C1 segment of cervical spinal cord (tissue), 14 donors: ENCODE results near the gene TRAF5.
"Not testable (repeated sequence)": the region's sequence is repeated elsewhere in the genome, so short reads cannot be mapped to it uniquely, and the experiment has no call there.

Experiments
- DNase-seq, 14 donors: peaks; one replicate each; lab custom pipeline; 2025; lab: John Stamatoyannopoulos, UW

TRAF5 gene

DNA sequence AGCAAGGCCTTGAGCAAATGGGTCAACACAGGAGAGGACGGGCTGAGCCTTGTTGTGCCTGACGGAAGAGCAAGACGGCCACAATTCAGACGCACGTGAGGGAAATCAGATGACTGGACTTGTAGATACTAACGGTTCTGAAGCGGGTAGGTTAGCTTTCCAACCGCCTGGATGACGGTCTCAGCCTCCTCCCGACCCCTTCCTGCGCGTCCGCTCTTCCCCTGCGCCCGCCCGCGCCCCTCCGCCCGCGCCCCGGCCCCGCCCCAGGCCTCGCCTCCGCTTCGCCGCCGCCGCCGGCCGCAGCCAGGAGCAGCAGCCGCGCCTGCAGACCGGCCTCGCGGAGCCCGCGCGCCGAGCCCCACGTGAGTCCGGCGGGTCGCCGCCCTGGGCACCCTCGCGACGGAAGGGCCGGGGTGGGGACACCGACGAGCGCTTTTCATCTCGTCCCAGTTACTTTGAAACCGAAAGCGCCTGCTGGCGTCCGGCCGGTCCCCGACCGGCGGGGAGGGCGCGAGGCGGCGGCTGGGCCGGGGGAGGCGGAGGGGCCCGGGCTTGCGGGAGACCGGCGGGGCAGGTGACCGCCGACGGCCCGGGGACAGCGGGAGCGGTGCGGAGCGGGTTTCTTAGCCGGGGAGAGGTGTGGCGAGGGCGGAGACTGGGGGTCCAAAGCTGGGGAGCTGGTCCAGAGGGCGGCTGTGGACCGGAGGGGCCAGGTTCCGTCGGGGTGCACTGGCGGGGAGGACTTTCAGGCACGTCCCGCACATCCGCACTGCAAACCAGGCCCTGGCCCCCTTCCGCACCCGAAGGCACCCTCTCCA, at the start of gene TRAF5:
Gene TRAF5 (plus strand): TSS at position 306 of the 818 bp plus-strand sequence. CDS start 26,407 bp downstream, outside the sequence.
- peak in 3 of 14 donors; percentile 27 to 58 (median 31) for DNase-seq

GRCh38 chr1:211279340-211279739, 47.3 kb upstream of the TRAF5 start:
- no peak for DNase-seq

DNA sequence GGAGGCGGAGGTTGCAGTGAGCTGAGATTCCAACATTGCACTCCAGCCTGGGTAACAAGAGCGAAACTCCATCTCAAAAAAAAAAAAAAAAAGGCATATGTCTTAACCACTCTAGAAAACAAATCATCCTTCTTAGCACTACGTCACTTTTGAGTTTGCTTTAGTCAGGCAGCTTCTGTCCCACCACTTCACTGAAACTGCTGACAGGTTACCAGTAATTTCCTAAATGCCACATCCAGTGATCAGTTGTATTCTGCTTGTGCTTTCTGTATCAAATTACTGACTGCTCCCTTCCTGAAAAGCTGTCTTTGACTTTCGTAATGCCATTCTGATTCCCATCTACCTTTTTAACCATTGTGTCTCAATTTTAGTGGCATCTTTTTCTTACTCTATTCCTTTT, 45.7 kb upstream of the TRAF5 start:
- no peak for DNase-seq

GRCh38 chr1:211281320-211282022, 45.2 kb upstream of the TRAF5 start:
- no peak for DNase-seq

GRCh38 chr1:211282023-211282373, 44.6 kb upstream of the TRAF5 start:
- DNase-seq = no peak

GRCh38 chr1:211285196-211285595, 41.4 kb upstream of the TRAF5 start:
- DNase-seq = no peak

DNA sequence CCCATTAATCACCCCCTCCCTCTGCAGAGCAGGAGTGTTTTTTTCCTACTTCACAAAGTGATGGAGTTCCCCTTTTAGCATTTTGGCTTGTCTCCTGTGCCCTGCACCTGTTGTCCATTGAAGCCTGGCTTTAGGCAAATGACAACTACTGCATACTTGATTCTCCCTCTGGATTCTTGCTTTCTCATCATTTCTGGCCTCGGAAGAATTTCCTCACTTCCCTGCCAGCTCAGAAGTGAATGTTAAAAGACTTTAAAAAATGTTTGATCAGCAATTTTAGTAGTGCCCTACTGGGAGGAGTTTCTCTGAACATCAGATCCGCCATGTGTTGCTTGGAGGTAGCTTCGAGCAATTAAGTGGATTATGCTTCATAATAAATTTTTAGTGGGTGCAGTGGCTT, 39.4 kb upstream of the TRAF5 start:
- DNase-seq = no peak

DNA sequence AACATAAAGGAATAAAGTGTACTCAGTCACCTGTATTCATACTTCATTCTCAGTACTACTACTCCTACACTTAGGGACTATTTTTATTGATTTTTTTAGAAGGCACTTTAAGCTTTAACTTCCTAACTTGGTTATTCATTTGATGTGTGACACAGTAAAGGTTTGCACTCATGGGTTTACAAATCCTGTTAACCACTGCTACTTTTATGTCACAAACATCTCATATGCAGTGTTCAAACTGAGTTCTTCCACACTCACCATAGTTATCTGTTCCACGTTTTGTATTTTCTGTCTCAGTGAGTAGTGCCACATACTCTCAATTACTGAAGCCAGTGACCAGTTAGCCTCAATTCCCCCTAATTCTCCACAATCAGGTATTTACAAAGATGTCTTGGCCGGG, 34.2 kb upstream of the TRAF5 start:
- DNase-seq = no peak

- DNase-seq = no peak
Measured at GRCh38 chr1:211296396-211296795, 30.2 kb upstream of the TRAF5 start.

GRCh38 chr1:211305044-211305443, 21.6 kb upstream of the TRAF5 start:
- DNase-seq = no peak

GRCh38 chr1:211309617-211310016, 17.0 kb upstream of the TRAF5 start:
- no peak for DNase-seq

DNA sequence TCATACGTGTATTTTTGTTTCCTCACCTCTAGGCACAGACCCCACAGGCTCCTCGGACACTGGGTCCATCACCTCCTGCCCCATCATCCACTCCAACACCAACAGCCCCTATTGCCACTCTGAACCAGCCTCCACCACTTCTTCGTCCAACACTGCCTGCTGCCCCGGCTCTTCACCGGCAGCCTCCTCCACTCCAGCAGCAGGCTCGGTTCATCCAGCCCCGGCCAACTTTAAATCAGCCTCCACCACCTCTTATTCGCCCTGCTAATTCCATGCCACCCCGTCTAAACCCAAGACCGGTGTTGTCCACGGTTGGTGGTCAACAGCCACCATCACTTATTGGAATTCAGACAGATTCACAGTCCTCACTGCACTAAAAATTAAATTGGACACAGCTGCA, 13.2 kb upstream of the TRAF5 start:
- no peak for DNase-seq

DNA sequence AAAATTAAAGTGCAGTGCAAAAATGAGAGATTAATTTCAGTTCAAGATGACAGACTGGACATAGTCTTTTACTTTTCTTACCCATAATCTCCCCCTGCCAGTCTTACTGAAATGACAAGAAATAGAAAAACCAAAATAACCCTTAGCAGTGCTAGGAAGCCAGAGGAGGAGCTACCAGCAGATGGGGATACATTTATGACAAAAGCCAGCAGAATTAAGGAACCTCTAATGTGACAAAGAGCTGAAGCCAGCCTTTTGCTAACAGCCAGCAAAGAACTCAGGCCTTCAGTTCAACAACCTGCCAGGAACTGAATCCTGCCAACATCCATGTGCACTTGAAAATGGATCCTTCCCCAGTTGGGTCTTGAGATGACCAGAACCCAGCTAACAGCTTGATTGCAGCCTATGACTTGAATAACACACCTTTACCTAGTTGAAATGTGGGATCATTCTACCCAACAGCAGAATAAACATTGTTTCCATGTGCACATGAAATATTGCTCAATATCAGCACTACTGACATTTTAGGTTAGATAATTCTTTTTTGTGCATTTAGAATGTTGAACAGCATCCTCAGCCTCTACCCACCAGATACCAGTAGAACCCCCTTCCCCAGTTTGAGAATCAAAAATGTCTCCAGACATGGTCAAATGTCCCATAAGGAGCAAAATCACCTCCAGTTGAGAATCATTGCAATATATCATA, 7.9 kb upstream of the TRAF5 start:
- no peak for DNase-seq

GRCh38 chr1:211319892-211320291, 6.7 kb upstream of the TRAF5 start:
- DNase-seq = no peak

DNA sequence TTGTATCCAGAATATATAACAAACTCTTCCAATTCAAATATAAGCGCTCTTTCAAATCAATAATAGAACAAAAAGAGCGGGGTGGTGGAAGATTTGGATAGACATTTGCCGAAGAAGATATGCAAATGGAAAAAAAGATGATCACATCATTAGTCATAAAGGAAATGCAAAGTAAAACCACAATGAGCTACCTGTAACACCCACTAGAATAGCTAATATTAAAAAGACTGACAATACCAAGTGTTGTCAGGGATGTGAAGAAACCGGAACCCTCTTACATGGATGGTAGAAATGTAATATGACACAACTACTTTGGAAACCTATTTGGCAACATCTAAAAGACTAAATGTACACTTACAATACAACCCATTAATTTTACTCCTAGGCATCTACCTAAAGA, 5.7 kb upstream of the TRAF5 start:
- no peak for DNase-seq

DNA sequence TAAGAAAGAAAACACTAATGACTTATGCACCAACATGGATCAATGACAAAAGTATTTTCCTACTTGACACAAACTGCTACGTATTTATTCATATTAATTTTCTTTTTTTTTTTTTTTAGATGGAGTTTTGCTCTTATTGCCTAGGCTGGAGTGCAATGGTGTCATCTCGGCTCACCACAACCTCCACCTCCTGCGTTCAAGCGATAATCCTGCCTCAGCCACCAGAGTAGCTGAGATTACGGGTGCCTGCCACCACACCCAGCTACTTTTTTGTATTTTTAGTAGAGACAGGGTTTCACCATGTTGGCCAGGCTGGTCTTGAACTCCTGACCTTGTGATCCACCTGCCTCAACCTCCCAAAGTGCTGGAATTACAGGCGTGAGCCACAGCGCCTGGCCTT, 5.0 kb upstream of the TRAF5 start:
- DNase-seq = not testable (repeated sequence)

- peak in 2 of 14 donors; percentile 13 to 15 for DNase-seq
Measured at GRCh38 chr1:211323156-211324063, 3.2 kb upstream of the TRAF5 start.

DNA sequence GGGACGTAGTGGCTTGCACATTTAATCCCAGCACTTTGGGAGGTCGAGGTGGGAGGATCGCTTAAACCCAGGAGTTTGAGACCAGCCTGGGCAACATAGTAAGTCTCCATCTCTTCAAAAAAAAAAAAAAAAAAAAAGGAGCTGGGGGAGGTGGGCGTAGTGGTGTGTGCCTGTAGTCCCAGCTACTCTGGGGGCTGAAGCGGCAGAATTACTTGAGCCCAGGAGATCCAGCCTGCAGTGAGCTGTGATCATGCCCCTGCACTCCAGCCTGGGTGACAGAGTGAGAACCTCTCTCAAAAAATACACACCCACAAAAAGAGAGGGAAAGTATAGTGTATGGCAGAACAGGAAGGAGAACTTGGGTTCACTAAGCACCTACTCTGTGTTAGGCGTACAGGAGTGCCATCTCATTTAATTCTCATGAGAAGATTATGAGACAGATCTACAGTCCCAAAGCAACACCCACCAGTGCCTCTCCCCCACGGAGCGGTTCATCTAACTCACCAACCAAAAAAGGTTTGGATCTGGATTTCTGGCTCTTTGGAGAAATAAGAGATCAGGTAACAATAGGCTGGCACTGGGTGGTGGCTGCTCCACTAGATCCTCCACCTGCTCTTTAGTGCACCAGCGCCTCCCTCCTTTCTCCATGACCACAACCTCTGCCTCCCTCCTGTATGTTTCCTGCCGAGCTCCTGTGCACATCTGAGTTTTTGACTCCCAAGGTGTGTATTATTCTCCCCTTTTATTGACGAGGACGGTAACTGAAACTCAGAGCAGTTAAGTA, 1.4 kb upstream of the TRAF5 start:
- no peak for DNase-seq

GRCh38 chr1:211326140-211326527, 499 bp upstream of the TRAF5 start:
- DNase-seq = no peak

DNA sequence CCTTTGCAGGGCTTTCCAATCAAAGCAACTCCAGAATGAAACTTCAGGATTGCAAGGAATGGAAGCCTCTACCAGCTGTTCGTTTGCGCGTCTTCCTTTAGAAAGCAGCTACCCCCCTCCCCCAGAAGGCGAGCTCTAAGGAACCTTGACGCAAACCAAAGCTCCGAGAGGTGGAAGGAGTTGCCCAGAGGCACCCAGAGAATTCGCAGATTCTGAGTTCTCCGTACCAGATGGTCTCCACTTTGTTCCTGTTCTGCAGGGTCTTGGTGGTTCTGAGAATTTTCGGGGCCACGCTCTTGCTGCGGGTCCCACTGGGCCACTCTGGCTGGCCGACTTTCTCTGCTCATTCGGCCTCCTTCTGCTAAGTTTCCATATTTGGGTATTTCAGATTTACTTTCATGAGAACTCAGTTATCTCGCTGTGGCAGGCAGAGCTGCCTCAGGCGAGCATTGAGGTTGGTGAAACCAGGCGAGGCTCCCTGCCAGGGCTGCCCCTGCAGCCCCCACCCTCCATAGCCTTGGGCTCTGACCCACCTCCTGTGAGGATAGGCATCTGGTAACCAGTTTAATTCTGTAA, 801 bp downstream of the TRAF5 start:
- no peak for DNase-seq
